GM12872 (cell line): ENCODE results near the gene MAJIN.

Experiments used
- CTCF ChIP-seq: IDR thresholded peaks from 3 replicates; pipeline ENCODE4 v1.5.1; 2011; ENCODE audit warnings: low read depth, mild to moderate bottlenecking, low read length, moderate library complexity; ENCODE audit not compliant: insufficient read depth

Gene MAJIN

GRCh38 chr11:64987998-64988854, 16.3 kb upstream of the MAJIN start:
- TF ChIP-seq CTCF: no peak

GRCh38 chr11:64976651-64977050, 4.7 kb upstream of the MAJIN start:
- TF ChIP-seq CTCF: no peak

- TF ChIP-seq CTCF: no peak
Measured at GRCh38 chr11:64974124-64974523, 2.2 kb upstream of the MAJIN start.

- no peak for TF ChIP-seq CTCF
Measured at GRCh38 chr11:64970731-64971151, 1.2 kb downstream of the MAJIN start.

GRCh38 chr11:64969209-64969608, 2.7 kb downstream of the MAJIN start:
- TF ChIP-seq CTCF: no peak

- TF ChIP-seq CTCF: no peak
Measured at GRCh38 chr11:64967375-64967774, 4.5 kb downstream of the MAJIN start.

- no peak for TF ChIP-seq CTCF
Measured at GRCh38 chr11:64963072-64963631, 8.8 kb downstream of the MAJIN start.
